Measurements from ENCODE around the gene CDADC1. TPM values are rescaled to one million over a fixed set of nuclear protein-coding genes. Genes with fewer than 3 reads are reported as not detected.

The CDADC1 gene
- total RNA-seq, 1 donor from 2014 or later = 7.2 TPM

- FAIRE-seq (no peak), DNase-seq (ENCODE audit: low read depth) (peak; percentile 17)
- Mint-ChIP-seq H3K36me3 (ENCODE audit: low read depth, unreplicated experiment) (peaks cover 13% of the 10 kb centered on the region), H3K27me3 (ENCODE audit: low read depth, unreplicated experiment) (peaks cover 76% of the 10 kb centered on the region), H3K4me3 (ENCODE audit: unreplicated experiment) (no peak within 1 kb of the TSS), H3K4me1 (ENCODE audit: low read depth, unreplicated experiment) (no peaks in the 10 kb centered on the region), H3K9me3 (ENCODE audit: unreplicated experiment) (peaks cover 25% of the 10 kb centered on the region), H3K27ac (ENCODE audit: unreplicated experiment) (no peak within 1 kb of the TSS)
- Histone ChIP-seq H3K27ac (ENCODE audit: low read depth, low read length) (no peak within 1 kb of the TSS), H3K4me1 (ENCODE audit: insufficient read depth, low read length) (peaks cover 4% of the 10 kb centered on the region), H2AFZ (ENCODE audit: low read depth, low read length) (peak within 1 kb of the TSS; percentile 72), H3K36me3 (ENCODE audit: insufficient read depth, low read length) (no peaks in the 10 kb centered on the region), H3K4me3 (ENCODE audit: insufficient read depth, low read depth, low read length) (peak within 1 kb of the TSS; percentile 43), H3K79me2 (ENCODE audit: insufficient read depth, low read length) (no peaks in the 10 kb centered on the region), H3K27me3 (ENCODE audit: insufficient read depth, low read length) (peaks cover 78% of the 10 kb centered on the region), H3K9me3 (ENCODE audit: insufficient read depth, low read depth, low read length) (peaks cover 8% of the 10 kb centered on the region), H3K9ac (ENCODE audit: low read length) (no peak within 1 kb of the TSS), H3K4me2 (ENCODE audit: low read length) (peak within 1 kb of the TSS; percentile 75), H4K20me1 (ENCODE audit: insufficient read depth, low read length) (no peaks in the 10 kb centered on the region)
- TF ChIP-seq EZH2 (IDR thresholded peaks at IDR 0.05; ENCODE audit: insufficient read depth, low read length) (peak; percentile 95), CTCF (IDR thresholded peaks at IDR 0.05; ENCODE audit: insufficient read depth, low read depth, low read length) (no peak)
Measured at GRCh38 chr13:49220036-49220855, 27.5 kb upstream of the CDADC1 start, which contains the start of gene MLNR. TSS of gene MLNR (plus strand) at chr13:49220338. CDS start at chr13:49220338, 0 bp downstream.

- Mint-ChIP-seq H3K9me3 (ENCODE audit: unreplicated experiment) (peaks cover 25% of the 10 kb centered on the region), H3K27me3 (ENCODE audit: low read depth, unreplicated experiment) (peaks cover 81% of the 10 kb centered on the region), H3K27ac (ENCODE audit: unreplicated experiment) (no peak overlapping the region), H3K36me3 (ENCODE audit: low read depth, unreplicated experiment) (peaks cover 13% of the 10 kb centered on the region), H3K4me3 (ENCODE audit: unreplicated experiment) (peak overlapping the region; percentile 50), H3K4me1 (ENCODE audit: low read depth, unreplicated experiment) (no peaks in the 10 kb centered on the region)
- Histone ChIP-seq H3K27ac (ENCODE audit: low read depth, low read length) (no peak overlapping the region), H3K79me2 (ENCODE audit: insufficient read depth, low read length) (no peaks in the 10 kb centered on the region), H3K4me2 (ENCODE audit: low read length) (peak overlapping the region; percentile 75), H3K27me3 (ENCODE audit: insufficient read depth, low read length) (peaks cover 82% of the 10 kb centered on the region), H3K9ac (ENCODE audit: low read length) (no peak overlapping the region), H3K36me3 (ENCODE audit: insufficient read depth, low read length) (no peaks in the 10 kb centered on the region), H3K9me3 (ENCODE audit: insufficient read depth, low read depth, low read length) (peaks cover 8% of the 10 kb centered on the region), H3K4me3 (ENCODE audit: insufficient read depth, low read depth, low read length) (no peak overlapping the region), H4K20me1 (ENCODE audit: insufficient read depth, low read length) (no peaks in the 10 kb centered on the region), H3K4me1 (ENCODE audit: insufficient read depth, low read length) (peaks cover 4% of the 10 kb centered on the region), H2AFZ (ENCODE audit: low read depth, low read length) (peak overlapping the region; percentile 72)
- TF ChIP-seq EZH2 (IDR thresholded peaks at IDR 0.05; ENCODE audit: insufficient read depth, low read length) (peak; percentile 85), CTCF (IDR thresholded peaks at IDR 0.05; ENCODE audit: insufficient read depth, low read depth, low read length) (no peak)
- DNase-seq (ENCODE audit: low read depth) = no peak
- FAIRE-seq = no peak
Measured at GRCh38 chr13:49220856-49221589, 26.7 kb upstream of the CDADC1 start.
